ENCODE measurements around the gene SERPINA12. TPM values are rescaled to one million over a fixed set of nuclear protein-coding genes. Genes with fewer than 3 reads are reported as not detected.

Gene SERPINA12
- total and polyA plus RNA-seq, 10 of the 15 experiments (the other 5 are each of a cell fraction or from before 2014, with no cell fraction given) = not detected

GRCh38 chr14:94550041-94550440 is 40.8 kb upstream of the SERPINA12 start:
- 42% methylated on average over 8 of the region's 8 CpGs for WGBS (ENCODE audit: insufficient coverage, insufficient replicate concordance, low lambda C conversion rate, missing lambda C conversion rate)
- in situ Hi-C loops (cut with MboI) = no loop called here

GRCh38 chr14:94548999-94549985 is 40.0 kb upstream of the SERPINA12 start:
- SMC1A ChIA-PET (ENCODE audit: uncharacterized antibody, unreplicated experiment) = interaction anchor here (0.8 to 1.3 kb wide), 4 partner anchors 113 to 126 kb away, joined by 3 to 10 read pairs (median 4); no protein-coding TSS in a partner anchor
- Histone ChIP-seq H3K4me1 (ENCODE audit: control insufficient read depth, insufficient read depth, low read length) (no peaks in the 10 kb centered on the region), H3K79me2 (ENCODE audit: control insufficient read depth, insufficient read depth, low read length) (no peaks in the 10 kb centered on the region), H3K27ac (ENCODE audit: control insufficient read depth, insufficient read depth) (no peak overlapping the region), H3K4me3 (no peak overlapping the region), H4K20me1 (ENCODE audit: control insufficient read depth, insufficient read depth) (no peaks in the 10 kb centered on the region), H3K36me3 (ENCODE audit: control insufficient read depth in 2 of 2, insufficient read depth in 2 of 2, low read length in 1 of 2) (no peaks in the 10 kb centered on the region), H3K9ac (ENCODE audit: control insufficient read depth, insufficient read depth, low read length) (no peak overlapping the region), H2AFZ (ENCODE audit: control insufficient read depth, low read depth, low read length) (no peak overlapping the region), H3K4me2 (ENCODE audit: control insufficient read depth, insufficient read depth) (no peak overlapping the region), H3K27me3 (replicated peaks in 1 of 2; ENCODE audit: control insufficient read depth in 2 of 2, insufficient read depth in 2 of 2, low read length in 1 of 2) (peaks cover 0 to 8% of the 10 kb centered on the region in 2 experiments; a peak in 1 of 4 replicates), H3K9me3 (replicated peaks; ENCODE audit: control insufficient read depth, insufficient read depth, low read length) (no peaks in the 10 kb centered on the region; the same call in 2 of the 3 replicates)
- intact Hi-C loops (cut with micrococcal nuclease; ENCODE audit: unreplicated experiment) = loop anchor here (1.0 kb wide), 4 partner anchors 63 to 417 kb away; no protein-coding TSS in a partner anchor
- peak; percentile 86 for FAIRE-seq
- 8% methylated on average over 24 of the region's 24 CpGs for WGBS (ENCODE audit: insufficient coverage, insufficient replicate concordance, low lambda C conversion rate, missing lambda C conversion rate)
- CTCF ChIA-PET = interaction anchor here (0.6 to 3.2 kb wide), 23 partner anchors 8 to 413 kb away, joined by 3 to 22 read pairs (median 3); partner anchors contain the start of gene SERPINA4
- no TSS peak for BruUV-seq (replicated peaks)
- no peak for DNase-seq (ENCODE audit: low read depth, low spot score)
- in situ Hi-C loops (cut with MboI) = loop anchor here (5.0 kb wide), 1 partner anchor 117 kb away; no protein-coding TSS in a partner anchor
- TF ChIP-seq SMC3 (IDR thresholded peaks at IDR 0.05; ENCODE audit: borderline replicate concordance, low read length) (peak; percentile 84), KAT2A (conservative IDR thresholded peaks at IDR 0.05; ENCODE audit: control insufficient read depth, low read depth, low read length) (no peak), YY1 (IDR thresholded peaks at IDR 0.05; ENCODE audit: low read depth, low read length) (peak; percentile 35; the same call in 1 of the 2 replicates), NR2C2 (IDR thresholded peaks at IDR 0.05; ENCODE audit: borderline replicate concordance, control insufficient read depth, insufficient read length, low read depth) (no peak), RAD21 (IDR thresholded peaks at IDR 0.05; ENCODE audit: insufficient read depth, low read depth, low read length) (peak; percentile 61)
- TF ChIP-seq, protein P1, sequence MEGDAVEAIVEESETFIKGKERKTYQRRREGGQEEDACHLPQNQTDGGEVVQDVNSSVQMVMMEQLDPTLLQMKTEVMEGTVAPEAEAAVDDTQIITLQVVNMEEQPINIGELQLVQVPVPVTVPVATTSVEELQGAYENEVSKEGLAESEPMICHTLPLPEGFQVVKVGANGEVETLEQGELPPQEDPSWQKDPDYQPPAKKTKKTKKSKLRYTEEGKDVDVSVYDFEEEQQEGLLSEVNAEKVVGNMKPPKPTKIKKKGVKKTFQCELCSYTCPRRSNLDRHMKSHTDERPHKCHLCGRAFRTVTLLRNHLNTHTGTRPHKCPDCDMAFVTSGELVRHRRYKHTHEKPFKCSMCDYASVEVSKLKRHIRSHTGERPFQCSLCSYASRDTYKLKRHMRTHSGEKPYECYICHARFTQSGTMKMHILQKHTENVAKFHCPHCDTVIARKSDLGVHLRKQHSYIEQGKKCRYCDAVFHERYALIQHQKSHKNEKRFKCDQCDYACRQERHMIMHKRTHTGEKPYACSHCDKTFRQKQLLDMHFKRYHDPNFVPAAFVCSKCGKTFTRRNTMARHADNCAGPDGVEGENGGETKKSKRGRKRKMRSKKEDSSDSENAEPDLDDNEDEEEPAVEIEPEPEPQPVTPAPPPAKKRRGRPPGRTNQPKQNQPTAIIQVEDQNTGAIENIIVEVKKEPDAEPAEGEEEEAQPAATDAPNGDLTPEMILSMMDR (IDR thresholded peaks at IDR 0.05 in 2 of 3, conservative IDR thresholded peaks at IDR 0.05 in 1 of 3; ENCODE audit: control insufficient read depth in 2 of 3, extremely low read depth in 1 of 3, insufficient read depth in 1 of 3, low read depth in 3 of 3, low read length in 3 of 3) = peak; percentile 78 to 86 (median 86)
- peak; percentile 93 for ATAC-seq
- POLR2A ChIA-PET = no interaction called here
- RAD21 ChIA-PET (ENCODE audit: unreplicated experiment) = interaction anchor here (0.6 to 2.7 kb wide), 6 partner anchors 19 to 416 kb away, joined by 3 to 12 read pairs (median 3); no protein-coding TSS in a partner anchor

More at GRCh38 chr14:94550041-94550440, 40.8 kb upstream of the SERPINA12 start:
- no peak overlapping the region for H3K27ac ChIP-seq (ENCODE audit: control insufficient read depth, insufficient read depth)
- intact Hi-C loops (cut with micrococcal nuclease; ENCODE audit: unreplicated experiment) = no loop called here
- H3K36me3 ChIP-seq (ENCODE audit: control insufficient read depth in 2 of 2, insufficient read depth in 2 of 2, low read length in 1 of 2) = no peaks in the 10 kb centered on the region
- ChIA-PET POLR2A (no interaction called here), SMC1A (ENCODE audit: uncharacterized antibody, unreplicated experiment) (no interaction called here), CTCF (interaction anchor here (0.9 to 3.2 kb wide), 5 partner anchors 10 to 116 kb away, joined by 3 to 22 read pairs (median 3); no protein-coding TSS in a partner anchor), RAD21 (ENCODE audit: unreplicated experiment) (interaction anchor here (2.7 kb wide), 1 partner anchor 64 kb away, joined by 12 read pairs; no protein-coding TSS in a partner anchor)
- no peak overlapping the region for H3K9ac ChIP-seq (ENCODE audit: control insufficient read depth, insufficient read depth, low read length)
- no peak overlapping the region for H3K4me2 ChIP-seq (ENCODE audit: control insufficient read depth, insufficient read depth)
- no peaks in the 10 kb centered on the region; the same call in 2 of the 3 replicates for H3K9me3 ChIP-seq (replicated peaks; ENCODE audit: control insufficient read depth, insufficient read depth, low read length)
- no peak for DNase-seq (ENCODE audit: low read depth, low spot score)
- no peaks in the 10 kb centered on the region for H3K4me1 ChIP-seq (ENCODE audit: control insufficient read depth, insufficient read depth, low read length)
- H4K20me1 ChIP-seq (ENCODE audit: control insufficient read depth, insufficient read depth) = no peaks in the 10 kb centered on the region
- no peak for FAIRE-seq
- H3K27me3 ChIP-seq (replicated peaks in 1 of 2; ENCODE audit: control insufficient read depth in 2 of 2, insufficient read depth in 2 of 2, low read length in 1 of 2) = peaks cover 0 to 8% of the 10 kb centered on the region in 2 experiments; a peak in 1 of 4 replicates
- no peak overlapping the region for H2AFZ ChIP-seq (ENCODE audit: control insufficient read depth, low read depth, low read length)
- H3K4me3 ChIP-seq = no peak overlapping the region
- H3K79me2 ChIP-seq (ENCODE audit: control insufficient read depth, insufficient read depth, low read length) = no peaks in the 10 kb centered on the region
- ATAC-seq = no peak
- no peak for TF ChIP-seq ZNF622 (IDR thresholded peaks at IDR 0.05)
- no peak for TF ChIP-seq NBN (IDR thresholded peaks at IDR 0.05)
- TF ChIP-seq CREB1 (IDR thresholded peaks at IDR 0.05; ENCODE audit: low read depth) = no peak
- no TSS peak for BruUV-seq (replicated peaks)

Measured in GM12878 (cell line).